ENCODE measurements around the gene TMEM200C.
"Not testable (repeated sequence)": the region's sequence is repeated elsewhere in the genome, so short reads cannot be mapped to it uniquely, and the experiment has no call there.

The TMEM200C gene

GRCh38 chr18:5868218-5868854, 27.0 kb downstream of the TMEM200C start:
- Histone ChIP-seq H3K9me3 (ENCODE audit: insufficient read depth, low read length) (no peaks in the 10 kb centered on the region), H3K79me2 (ENCODE audit: insufficient read depth, low read length) (no peaks in the 10 kb centered on the region), H3K9ac (ENCODE audit: low read length) (no peak overlapping the region), H4K20me1 (ENCODE audit: low read depth, low read length) (no peaks in the 10 kb centered on the region), H3K36me3 (ENCODE audit: low read length) (no peaks in the 10 kb centered on the region), H3K4me2 (ENCODE audit: low read depth, low read length, poor library complexity, severe bottlenecking) (no peak overlapping the region), H3K27ac (ENCODE audit: low read depth, low read length) (no peak overlapping the region), H2AFZ (ENCODE audit: low read depth, low read length, severe bottlenecking) (no peak overlapping the region), H3K27me3 (ENCODE audit: low read length) (no peaks in the 10 kb centered on the region), H3K4me3 (ENCODE audit: insufficient read depth, low read length, poor library complexity, severe bottlenecking) (no peak overlapping the region), H3F3A (ENCODE audit: insufficient read depth) (no peaks in the 10 kb centered on the region), H3K9me2 (replicated peaks; ENCODE audit: insufficient read depth, low read length) (no peaks in the 10 kb centered on the region)
- no peak for TF ChIP-seq EZH2phosphoT487 (conservative IDR thresholded peaks at IDR 0.05; ENCODE audit: low read length)
- TF ChIP-seq CTCF (IDR thresholded peaks at IDR 0.05; ENCODE audit: insufficient read depth, low read length, poor library complexity, severe bottlenecking), result peak; percentile 55

DNA sequence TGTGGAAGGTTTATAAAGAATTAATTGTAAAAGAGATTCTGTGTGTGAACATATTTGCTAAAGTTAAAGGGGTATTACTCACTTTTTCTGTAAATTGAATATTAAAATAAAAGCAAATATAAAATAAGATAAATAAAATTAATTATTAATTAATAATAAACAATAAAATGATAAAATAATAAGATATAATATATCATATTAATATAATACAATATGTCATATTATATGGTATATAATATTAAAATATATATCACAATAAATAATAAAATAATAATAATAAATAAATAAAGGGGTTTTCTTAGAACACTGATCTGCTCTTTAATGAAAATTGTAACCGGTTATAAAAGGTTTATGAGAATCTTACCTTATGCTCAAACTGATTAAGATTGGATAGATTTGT, 29.8 kb downstream of the TMEM200C start:
- Histone ChIP-seq H4K20me1 (ENCODE audit: low read depth, low read length) (no peaks in the 10 kb centered on the region), H3K9me2 (replicated peaks; ENCODE audit: insufficient read depth, low read length) (no peaks in the 10 kb centered on the region), H3K36me3 (ENCODE audit: low read length) (no peaks in the 10 kb centered on the region), H3K27ac (ENCODE audit: low read depth, low read length) (no peak overlapping the region), H2AFZ (ENCODE audit: low read depth, low read length, severe bottlenecking) (no peak overlapping the region), H3K9ac (ENCODE audit: low read length) (no peak overlapping the region), H3K4me2 (ENCODE audit: low read depth, low read length, poor library complexity, severe bottlenecking) (no peak overlapping the region), H3F3A (ENCODE audit: insufficient read depth) (no peaks in the 10 kb centered on the region), H3K4me3 (ENCODE audit: insufficient read depth, low read length, poor library complexity, severe bottlenecking) (no peak overlapping the region), H3K27me3 (ENCODE audit: low read length) (no peaks in the 10 kb centered on the region), H3K9me3 (ENCODE audit: insufficient read depth, low read length) (no peaks in the 10 kb centered on the region), H3K79me2 (ENCODE audit: insufficient read depth, low read length) (no peaks in the 10 kb centered on the region)
- TF ChIP-seq EZH2phosphoT487 (conservative IDR thresholded peaks at IDR 0.05; ENCODE audit: low read length) (no peak), CTCF (IDR thresholded peaks at IDR 0.05; ENCODE audit: insufficient read depth, low read length, poor library complexity, severe bottlenecking) (no peak)

DNA sequence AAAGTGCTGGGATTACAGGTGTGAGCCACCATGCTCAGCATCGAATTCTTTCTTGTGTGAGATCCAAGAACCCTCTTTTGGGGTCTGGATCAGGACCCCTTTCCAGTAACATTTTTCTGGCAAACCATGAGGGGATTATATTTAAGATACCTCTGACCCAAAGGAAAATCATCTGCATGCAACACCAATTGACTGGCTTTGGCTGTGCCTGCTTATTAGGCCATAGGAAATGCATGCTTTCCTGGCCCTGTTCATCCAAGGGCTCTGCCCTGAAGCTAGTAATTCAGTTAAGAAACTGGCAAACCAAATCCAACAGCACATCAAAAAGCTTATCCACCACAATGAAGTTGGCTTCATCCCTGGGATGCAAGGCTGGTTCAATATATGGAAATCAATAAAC, 33.2 kb downstream of the TMEM200C start:
- not testable (repeated sequence) for H3K9me2 ChIP-seq (replicated peaks; ENCODE audit: insufficient read depth, low read length); H2AFZ ChIP-seq (ENCODE audit: low read depth, low read length, severe bottlenecking); H3K27me3 ChIP-seq (ENCODE audit: low read length); H3K9ac ChIP-seq (ENCODE audit: low read length); H3K79me2 ChIP-seq (ENCODE audit: insufficient read depth, low read length); H3K36me3 ChIP-seq (ENCODE audit: low read length); H3K4me3 ChIP-seq (ENCODE audit: insufficient read depth, low read length, poor library complexity, severe bottlenecking); H3K4me2 ChIP-seq (ENCODE audit: low read depth, low read length, poor library complexity, severe bottlenecking); H3K27ac ChIP-seq (ENCODE audit: low read depth, low read length); H3F3A ChIP-seq (ENCODE audit: insufficient read depth); H3K9me3 ChIP-seq (ENCODE audit: insufficient read depth, low read length); H4K20me1 ChIP-seq (ENCODE audit: low read depth, low read length)

GRCh38 chr18:5857180-5857579, 38.1 kb downstream of the TMEM200C start:
- no peak for TF ChIP-seq CTCF (IDR thresholded peaks at IDR 0.05; ENCODE audit: insufficient read depth, low read length, poor library complexity, severe bottlenecking)
- Histone ChIP-seq H3K4me3 (ENCODE audit: insufficient read depth, low read length, poor library complexity, severe bottlenecking) (no peak overlapping the region), H3K9me2 (replicated peaks; ENCODE audit: insufficient read depth, low read length) (no peaks in the 10 kb centered on the region), H3K4me2 (ENCODE audit: low read depth, low read length, poor library complexity, severe bottlenecking) (no peak overlapping the region), H3K27ac (ENCODE audit: low read depth, low read length) (no peak overlapping the region), H3K9ac (ENCODE audit: low read length) (no peak overlapping the region), H4K20me1 (ENCODE audit: low read depth, low read length) (no peaks in the 10 kb centered on the region), H3K79me2 (ENCODE audit: insufficient read depth, low read length) (no peaks in the 10 kb centered on the region), H2AFZ (ENCODE audit: low read depth, low read length, severe bottlenecking) (no peak overlapping the region), H3K27me3 (ENCODE audit: low read length) (no peaks in the 10 kb centered on the region), H3K9me3 (ENCODE audit: insufficient read depth, low read length) (no peaks in the 10 kb centered on the region), H3K36me3 (ENCODE audit: low read length) (no peaks in the 10 kb centered on the region), H3F3A (ENCODE audit: insufficient read depth) (no peaks in the 10 kb centered on the region)
